Right kidney (tissue), 9 donors: Measurements from ENCODE around the gene UBE2D3.
A peak's percentile ranks its signal among the peaks of the same experiment; 100 is the strongest.
"Not testable (repeated sequence)": the region's sequence is repeated elsewhere in the genome, so short reads cannot be mapped to it uniquely, and the experiment has no call there.

Experiments
- DNase-seq: peaks from one replicate; pipeline ENCODE4 v3.0.0-alpha.2; 2016
- long read RNA-seq, 8 donors: transcript quantifications; one replicate each; lab custom pipeline, GENCODE V29; 2026

Gene UBE2D3
- long read RNA-seq, donor 1, transcript UBE2D3-207 (8 exons, 2,368 nt), result minor isoform, 11 of 264 reads
- long read RNA-seq, donor 1, transcript UBE2D3-208 (8 exons, 2,227 nt), result minor isoform, 8 of 264 reads
- long read RNA-seq, donor 1, transcript UBE2D3-210 (8 exons, 3,990 nt), result major isoform, 64 of 264 reads
- long read RNA-seq, donor 1, partial matches to known transcripts, result 41 of 264 reads
- long read RNA-seq, donor 1, other reads (novel, unspliced or antisense), result 137 of 264 reads
- long read RNA-seq, donor 2, transcript UBE2D3-210 (8 exons, 3,990 nt), result major isoform, 25 of 50 reads
- long read RNA-seq, donor 2, partial matches to known transcripts, result 15 of 50 reads
- long read RNA-seq, donor 2, other reads (novel, unspliced or antisense), result 0 of 50 reads
- long read RNA-seq, donor 3, full-length matches to known transcripts, result 41 of 117 reads
- long read RNA-seq, donor 3, partial matches to known transcripts, result 32 of 117 reads
- long read RNA-seq, donor 3, other reads (novel, unspliced or antisense), result 44 of 117 reads
- long read RNA-seq, donor 4, transcript UBE2D3-210 (8 exons, 3,990 nt), result major isoform, 42 of 86 reads
- long read RNA-seq, donor 4, transcript UBE2D3-207 (8 exons, 2,368 nt), result minor isoform, 12 of 86 reads
- long read RNA-seq, donor 4, transcript UBE2D3-218 (4 exons, 440 nt), result minor isoform, 6 of 86 reads
- long read RNA-seq, donor 4, partial matches to known transcripts, result 10 of 86 reads
- long read RNA-seq, donor 4, other reads (novel, unspliced or antisense), result 10 of 86 reads
- long read RNA-seq, donor 5, full-length matches to known transcripts, result 84 of 100 reads
- long read RNA-seq, donor 5, partial matches to known transcripts, result 5 of 100 reads
- long read RNA-seq, donor 5, other reads (novel, unspliced or antisense), result 11 of 100 reads
- long read RNA-seq, donor 6, full-length matches to known transcripts, result 58 of 93 reads
- long read RNA-seq, donor 6, partial matches to known transcripts, result 27 of 93 reads
- long read RNA-seq, donor 6, other reads (novel, unspliced or antisense), result 8 of 93 reads
- long read RNA-seq, donor 7, full-length matches to known transcripts, result 95 of 330 reads
- long read RNA-seq, donor 7, partial matches to known transcripts, result 73 of 330 reads
- long read RNA-seq, donor 7, other reads (novel, unspliced or antisense), result 162 of 330 reads
- long read RNA-seq, donor 8, transcript UBE2D3-208 (8 exons, 2,227 nt), result minor isoform, 7 of 81 reads
- long read RNA-seq, donor 8, transcript UBE2D3-210 (8 exons, 3,990 nt), result major isoform, 46 of 81 reads
- long read RNA-seq, donor 8, transcript UBE2D3-207 (8 exons, 2,368 nt), result minor isoform, 12 of 81 reads
- long read RNA-seq, donor 8, partial matches to known transcripts, result 14 of 81 reads
- long read RNA-seq, donor 8, other reads (novel, unspliced or antisense), result 0 of 81 reads

DNA sequence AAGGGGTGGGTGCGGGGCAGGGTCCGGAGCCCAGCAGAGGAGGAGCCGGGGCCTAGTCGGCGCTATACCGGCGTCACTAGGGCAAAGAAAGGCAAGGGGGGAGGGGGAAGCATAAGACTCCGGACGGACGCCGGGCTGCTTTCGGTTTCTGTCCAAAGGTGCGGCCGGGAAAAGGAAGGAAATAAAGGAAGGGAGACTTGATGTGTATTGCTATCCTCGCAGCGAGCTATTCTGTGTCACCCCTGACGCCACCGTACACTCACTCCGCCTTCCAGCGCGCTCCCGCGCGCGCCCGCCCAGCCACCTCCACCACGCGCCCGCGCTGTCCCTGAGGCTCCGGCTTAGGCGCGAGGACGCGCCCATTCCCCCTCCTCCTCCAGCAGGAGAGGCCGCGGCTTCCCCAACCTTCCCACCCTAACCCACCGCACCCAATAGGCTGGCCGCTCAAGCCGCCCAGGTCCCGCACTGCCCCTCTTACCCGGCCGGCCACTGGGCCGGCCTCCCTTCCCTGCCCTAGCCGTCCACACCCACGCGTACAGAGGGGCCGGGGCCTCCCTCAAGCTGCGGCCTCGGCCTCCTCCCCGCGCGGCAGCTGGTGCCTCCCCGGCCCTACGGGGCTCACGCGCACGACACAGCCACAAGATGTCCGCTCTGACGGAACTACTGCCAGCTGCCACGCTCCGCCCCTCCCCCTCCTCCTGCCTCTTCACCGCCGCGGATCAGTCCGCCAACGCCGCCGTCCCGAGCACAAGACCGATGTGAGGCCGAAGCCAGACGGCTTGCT is at the start of gene UBE2D3:
Gene UBE2D3, minus strand, starts transcription at position 662 of the 784 bp plus-strand sequence. CDS start 1,043 bp downstream, outside the sequence.
- peak; percentile 99 for DNase-seq

DNA sequence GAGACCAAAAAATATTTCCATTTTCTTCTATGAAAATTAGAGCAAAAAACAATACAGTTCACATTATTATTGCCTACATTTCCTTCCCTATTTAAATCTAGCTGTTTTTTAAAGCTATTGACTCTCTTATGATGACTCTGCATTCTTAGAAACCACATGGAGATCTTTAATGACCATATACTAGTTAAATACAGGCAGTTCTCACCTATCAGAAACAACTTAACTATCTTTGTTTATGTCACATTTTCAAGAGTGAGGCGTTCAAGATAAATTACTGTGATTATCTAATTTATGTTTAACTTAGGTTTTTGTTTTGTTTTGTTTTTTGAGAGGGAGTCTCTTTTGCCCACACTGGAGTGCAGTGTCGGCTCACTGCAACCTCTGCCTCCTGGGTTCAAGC is 44.4 kb upstream of the UBE2D3 start:
- no peak for DNase-seq

DNA sequence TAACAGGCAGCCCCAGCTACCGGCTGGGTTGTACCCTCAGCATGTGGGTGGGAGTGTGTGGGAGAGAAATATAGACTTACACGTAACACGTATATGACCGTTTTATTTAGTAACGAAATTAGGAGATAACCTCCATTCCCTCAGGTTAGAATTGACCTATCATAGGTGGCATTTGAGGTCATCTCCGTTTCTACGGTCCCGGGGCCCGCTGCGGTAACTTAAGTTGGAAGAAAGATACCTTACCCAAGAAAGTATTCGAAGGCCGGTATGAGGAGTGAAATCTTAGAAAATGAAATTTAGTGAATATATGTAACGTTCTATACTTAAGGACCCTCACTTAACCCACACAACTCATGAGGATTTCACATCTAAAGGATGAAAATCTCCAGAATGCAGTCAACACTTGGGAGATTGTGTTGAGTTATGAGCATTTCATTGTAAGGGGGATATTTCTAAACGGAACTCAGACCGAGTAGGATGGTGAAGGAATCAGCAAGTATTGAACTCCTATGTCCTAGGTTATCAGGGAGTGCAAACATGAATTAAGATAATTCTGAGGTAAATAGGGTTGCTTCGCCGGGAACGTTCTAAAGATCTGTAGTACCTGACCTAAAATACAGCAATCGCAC is 42.3 kb upstream of the UBE2D3 start:
- DNase-seq, result no peak

DNA sequence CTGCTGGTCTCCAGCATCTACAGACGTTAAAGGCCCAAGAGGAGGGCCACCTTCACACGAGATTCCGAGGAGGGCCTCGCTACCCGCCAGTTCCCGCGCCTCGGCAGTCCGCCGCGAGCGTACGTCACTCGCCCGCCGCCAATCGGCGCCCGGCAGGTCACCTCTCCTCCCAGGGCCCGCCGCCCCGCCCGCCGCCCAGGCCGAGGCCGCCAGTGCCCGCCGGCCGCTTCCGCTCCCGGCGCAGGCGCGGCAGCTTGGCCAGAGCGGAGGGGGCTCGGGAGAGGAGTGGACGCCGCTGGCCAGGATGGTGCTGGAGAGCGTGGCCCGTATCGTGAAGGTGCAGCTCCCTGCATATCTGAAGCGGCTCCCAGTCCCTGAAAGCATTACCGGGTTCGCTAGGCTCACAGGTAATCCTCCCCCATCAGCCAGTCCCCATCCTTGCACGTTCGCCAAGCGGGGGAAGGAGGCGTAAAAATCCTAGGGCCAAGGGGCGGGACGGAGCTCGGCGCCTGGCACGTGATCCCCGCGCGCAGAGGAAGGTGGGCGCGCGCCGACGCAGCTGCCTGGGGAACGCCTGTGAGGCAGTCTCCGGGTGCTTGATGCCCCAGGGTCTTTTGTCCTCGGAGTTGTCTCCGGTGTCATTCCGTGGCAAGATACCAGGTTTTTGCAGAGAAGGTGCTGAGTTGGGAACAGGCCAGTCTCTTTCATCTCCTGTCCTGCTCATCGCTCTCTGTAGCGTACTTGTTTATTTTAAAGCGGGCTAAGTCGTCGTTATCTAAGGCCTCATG is 41.6 kb upstream of the UBE2D3 start, which contains the start of gene CISD2:
Gene CISD2, plus strand, starts transcription at position 212 of the 788 bp plus-strand sequence. Its CDS starts 93 bp downstream, at position 305.
- DNase-seq, result peak; percentile 98

DNA sequence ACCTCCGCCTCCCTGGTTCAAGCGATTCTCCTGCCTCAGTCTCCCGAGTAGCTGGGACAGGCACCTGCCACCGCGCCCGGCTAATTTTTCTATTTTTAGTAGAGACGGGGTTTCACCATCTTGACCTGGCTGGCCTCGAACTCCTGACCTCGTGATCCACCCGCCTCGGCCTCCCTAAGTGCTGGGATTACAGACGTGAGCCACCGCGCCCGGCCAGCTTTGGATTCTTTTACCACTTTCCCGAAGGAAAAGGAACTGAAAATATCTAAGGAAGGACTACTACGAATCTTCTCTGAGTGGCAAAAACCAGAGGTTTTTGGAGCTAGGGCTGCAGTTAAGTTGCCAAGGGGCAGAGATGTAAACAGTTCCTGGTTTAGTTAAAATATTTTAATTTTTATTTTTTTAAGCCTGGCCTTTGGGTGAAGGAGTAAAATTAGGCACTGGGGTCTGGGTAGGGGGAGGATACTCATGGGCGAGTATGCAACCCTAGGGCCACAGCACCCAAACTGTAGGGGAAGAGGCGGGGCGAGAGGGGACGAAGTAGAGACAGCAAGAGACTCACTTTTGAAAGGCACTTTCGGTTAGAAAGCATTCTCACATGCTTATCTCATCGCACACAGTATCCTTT is 40.9 kb upstream of the UBE2D3 start:
- no peak for DNase-seq

DNA sequence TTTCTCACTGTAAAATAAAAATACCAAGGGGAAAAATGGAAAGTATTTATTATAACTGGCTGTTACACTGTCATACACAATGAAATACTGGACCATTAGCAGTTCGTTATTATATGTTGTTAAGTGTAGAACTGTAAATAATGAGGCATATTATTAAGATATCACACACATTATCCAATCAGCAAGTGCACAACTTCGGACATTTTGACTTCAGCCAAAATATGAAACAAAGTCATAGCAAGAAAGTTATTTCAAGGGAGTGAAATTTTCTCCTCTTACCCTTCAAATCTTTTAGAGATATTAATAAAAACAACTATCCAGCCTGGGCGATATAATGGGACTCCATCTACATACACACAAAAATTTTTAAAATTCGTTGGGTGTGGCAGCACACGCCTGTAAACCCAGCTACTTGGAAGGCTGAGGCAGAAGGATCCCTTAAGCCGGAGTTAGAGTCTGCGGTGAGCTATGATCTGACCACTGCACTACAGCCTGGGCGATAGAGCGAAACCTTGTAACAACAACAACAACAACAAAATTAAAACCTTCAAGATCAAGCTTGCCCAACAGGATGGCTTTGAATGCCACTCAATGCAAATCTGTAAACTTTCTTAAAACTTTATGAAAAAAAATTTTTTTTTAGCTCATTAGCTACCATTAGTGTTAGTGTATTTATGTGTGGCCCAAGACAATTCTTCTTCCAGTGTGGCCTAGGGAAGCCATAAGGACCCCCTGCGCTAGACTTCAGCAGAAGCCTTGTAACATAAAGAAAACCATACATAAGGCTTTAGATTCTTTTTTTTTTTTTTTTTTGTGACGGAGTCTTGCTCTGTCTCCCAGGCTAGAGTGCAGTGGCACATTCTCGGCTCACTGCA is 40.2 kb upstream of the UBE2D3 start:
- no peak for DNase-seq

DNA sequence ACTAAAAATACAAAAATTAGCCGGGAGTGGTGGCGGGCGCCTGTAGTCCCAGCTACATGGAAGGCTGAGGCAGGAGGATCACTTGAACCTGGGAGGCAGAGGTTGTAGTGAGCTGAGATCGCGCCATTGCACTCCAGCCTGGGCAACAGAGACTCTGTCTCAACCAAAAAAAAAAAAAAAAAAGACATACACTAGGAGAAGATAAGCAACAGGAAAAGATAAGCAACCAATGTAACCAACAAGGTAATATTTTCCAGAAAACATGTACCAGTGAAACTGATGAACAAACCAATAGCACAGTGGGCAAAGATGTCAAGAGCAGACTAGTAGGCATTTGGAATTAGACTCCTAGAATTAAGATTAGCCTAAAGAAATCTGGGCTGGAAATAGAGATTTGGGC is 38.0 kb upstream of the UBE2D3 start:
- not testable (repeated sequence) for DNase-seq

DNA sequence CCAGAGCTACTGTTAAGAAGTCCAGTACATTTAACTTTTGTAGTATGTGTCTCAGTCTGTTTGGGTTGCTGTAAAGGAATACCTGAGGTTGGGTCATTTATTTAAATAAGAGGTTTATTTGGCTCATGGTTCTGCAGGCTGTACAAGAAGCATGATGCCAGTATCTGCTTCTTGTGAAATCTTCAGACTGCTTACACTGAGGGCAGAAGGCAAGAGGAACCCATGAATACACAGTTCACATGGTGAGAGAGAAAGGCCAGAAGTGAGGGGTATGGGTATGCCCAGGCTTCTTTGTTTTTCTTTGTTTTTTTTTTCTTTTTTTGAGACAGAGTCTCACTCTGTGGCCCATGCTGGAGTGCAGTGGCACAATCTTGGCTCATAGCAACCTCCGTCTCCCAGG is 35.4 kb upstream of the UBE2D3 start:
- DNase-seq, result no peak

DNA sequence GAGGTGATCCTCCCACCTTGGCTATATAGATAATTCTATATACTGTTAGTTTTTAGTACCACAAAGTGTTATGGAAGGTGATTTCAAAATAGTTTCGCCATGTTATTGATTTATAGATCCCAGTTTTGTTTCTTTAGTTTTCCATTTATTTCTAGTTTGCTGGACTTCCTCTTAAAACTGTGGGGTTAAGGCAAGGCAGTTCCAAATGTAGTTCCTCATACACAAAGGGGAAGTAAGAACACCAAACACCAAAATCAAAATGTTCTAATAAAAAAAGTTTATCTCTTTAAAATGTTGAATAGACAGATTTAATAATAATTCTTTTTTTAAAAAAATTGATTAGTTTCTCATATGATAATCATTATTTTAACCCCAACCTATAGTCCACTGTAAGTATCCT is 34.7 kb upstream of the UBE2D3 start:
- no peak for DNase-seq

DNA sequence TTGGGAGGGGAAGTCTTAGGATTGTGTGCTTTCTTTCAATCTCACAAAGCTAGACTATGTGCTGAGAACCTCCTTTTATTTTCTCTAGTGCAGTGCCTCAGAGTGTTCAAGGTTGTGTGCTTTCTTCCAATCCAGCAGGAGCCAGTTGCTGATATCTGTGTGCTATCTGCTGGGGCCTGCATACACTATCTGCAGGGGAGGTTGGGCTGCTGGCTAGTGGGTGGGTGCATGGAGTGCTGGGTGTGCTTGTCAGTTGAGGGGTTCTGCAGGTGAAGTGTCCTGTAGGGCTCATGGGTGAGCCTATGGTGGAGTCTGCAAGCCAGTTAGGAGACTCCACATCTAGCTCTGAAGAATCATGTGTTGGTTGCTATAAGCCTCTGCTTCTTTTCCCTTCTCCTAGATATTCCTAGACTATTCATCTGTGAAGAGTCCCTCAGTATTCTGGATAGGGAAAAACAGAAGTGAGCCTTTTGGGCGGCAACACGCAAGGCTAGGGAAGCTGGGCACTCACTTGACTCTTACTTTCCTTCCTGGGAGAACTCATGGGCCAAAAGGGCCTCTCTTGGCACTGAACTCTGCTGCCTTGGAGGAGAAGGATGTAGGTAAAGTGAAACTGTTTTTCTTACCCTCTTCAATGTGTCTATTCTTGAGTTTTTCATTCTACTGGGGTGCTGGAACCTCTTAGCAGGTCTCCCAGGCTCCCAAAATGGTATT is 33.4 kb upstream of the UBE2D3 start:
- no peak for DNase-seq

DNA sequence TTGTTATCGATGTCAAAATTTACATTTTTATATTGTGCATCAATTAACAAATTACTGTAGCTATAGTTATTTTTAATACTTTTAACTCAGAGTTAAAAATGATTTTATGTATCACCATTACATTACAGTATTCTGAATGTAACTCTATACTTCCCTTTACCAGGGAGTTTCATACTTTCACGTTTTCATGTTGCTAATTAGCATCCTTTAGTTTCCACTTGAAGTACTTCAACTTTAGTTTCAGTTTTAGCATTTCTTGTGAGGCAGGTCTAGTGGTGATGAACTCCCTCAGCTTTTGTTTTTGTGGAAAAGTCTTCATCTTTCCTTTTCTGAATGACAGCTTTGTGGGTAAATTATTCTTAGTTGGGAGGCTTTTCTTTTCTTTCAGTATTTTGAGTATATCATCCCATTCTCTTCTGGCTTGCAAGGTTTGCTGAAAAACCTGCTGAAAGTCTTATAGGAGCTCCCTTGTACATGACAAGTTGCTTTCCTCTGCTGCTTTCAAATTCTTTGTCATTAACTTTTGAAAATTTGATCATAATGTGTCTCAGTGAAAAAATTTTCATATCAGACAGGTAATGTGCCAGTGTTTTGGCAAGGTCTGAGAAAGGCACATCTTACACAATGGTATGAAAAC is 31.6 kb upstream of the UBE2D3 start:
- no peak for DNase-seq

DNA sequence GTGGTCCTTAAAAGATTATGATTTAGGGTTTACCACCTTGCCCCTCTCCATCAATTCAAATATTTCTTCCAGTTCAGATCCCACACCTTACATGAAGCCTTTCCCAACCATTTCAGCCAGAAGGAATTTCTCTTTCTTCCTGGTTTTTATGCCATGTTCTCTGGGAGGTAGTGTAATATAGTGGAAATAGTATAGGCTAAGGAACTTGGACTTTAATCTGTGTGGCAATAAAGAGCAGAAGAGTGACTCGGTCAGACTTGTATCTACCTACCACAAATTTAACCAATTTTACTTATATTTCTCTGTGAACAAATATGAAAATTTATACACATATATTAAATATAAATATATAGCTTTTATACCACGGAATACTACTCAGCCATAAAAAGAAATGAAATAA is 23.0 kb upstream of the UBE2D3 start:
- DNase-seq, result no peak

DNA sequence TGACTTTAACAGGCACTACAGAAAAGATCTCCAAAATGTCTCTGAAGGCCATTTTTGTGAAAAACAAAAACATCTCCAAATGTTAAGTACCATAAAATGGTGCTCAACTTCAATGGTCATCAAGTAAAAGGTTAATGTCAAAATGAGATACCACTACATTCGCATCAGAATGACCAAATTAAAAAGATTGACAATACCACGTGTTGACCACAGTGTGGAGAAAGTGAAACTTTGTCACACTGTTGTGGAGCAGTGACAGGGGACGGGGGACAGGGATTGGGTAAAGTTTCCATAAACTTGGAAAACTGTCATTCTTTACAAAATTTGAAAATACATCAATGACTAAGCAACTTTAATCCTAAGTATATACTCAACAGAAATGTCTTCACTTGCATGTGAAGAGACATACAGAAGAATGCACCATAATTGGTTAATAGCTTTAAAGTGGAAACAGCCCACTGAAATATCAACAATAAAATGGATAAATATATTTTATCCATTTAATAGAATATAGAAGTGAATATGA is 22.3 kb upstream of the UBE2D3 start:
- no peak for DNase-seq

DNA sequence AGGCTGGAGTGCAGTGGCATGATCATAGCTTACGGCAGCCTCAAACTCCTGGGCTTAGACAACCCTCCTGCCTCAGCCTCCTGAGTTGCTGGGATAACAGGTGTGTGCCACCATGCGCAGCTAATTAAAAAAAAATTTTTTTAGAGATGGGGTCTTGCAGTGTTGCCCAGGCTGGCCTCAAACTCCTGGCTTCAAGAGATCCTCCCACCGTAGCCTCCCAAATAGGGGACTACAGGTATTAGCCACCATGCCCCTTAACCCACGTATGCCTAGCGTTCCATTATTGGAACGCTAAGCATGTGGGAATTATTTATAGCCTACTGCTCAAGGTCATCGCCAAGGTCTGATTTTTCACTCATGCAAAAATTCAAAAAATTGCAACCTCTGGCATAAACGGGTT is 20.3 kb upstream of the UBE2D3 start:
- DNase-seq, result no peak

DNA sequence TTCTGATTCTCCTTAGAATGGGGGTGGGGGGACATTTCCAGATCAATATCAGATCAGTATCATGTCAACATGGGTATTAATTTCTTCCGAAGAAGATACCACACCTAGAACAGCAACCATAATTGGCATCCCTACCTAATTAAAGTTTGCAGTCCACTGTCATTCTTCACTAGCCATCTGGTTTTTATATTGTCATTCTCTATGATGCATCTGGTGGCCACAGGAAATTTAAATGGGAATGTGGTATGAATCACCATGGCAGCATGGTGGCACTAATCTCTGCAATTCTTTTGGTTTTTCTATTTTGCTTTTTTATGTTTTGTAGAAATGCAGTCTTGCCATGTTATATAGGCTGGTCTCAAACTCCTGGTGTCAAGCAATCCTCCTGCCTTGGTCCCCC is 16.6 kb upstream of the UBE2D3 start:
- no peak for DNase-seq

DNA sequence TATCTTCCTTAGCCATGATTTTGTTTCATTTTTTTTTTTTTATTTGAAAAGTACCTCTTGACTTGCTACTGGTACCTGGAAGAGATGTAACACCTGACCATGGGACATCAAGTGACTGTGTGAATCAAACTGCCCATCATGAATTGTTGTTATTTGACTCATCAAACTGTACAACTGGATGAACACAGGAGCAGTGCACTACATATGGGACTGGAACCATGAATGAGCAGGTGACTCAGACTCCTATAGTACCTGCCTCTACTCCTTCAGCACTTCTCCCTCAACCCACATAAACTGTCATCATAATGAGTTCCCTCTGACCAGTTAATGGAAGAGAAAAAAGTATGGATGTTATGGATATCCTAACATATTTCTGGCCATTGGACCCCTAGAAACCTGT is 15.9 kb upstream of the UBE2D3 start:
- DNase-seq, result no peak

DNA sequence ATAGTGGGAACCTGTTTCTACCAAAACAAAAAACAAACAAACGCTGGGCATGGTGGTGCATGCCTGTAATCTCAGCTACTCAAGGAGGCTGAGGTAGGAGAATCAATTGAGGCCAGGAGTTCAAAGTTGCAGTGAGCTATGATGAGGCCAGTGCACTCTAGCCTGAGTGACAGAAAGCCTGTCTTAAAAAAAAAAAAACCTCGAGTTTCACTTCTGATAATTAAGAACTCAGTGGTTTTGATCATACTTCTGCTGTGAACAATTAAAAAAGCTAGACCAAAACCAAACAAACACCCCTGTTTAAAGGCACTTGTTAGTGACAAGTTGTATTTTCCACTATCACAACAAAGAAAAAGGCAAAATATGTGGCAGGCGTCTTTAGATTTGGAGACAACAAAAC is 15.0 kb upstream of the UBE2D3 start:
- DNase-seq, result no peak
